Activated CD4-positive, alpha-beta memory T cell treated with anti-CD3 and anti-CD28 coated beads for 36 hours (primary cell): Measurements from ENCODE around the gene CD300A. TPM values are rescaled to one million over a fixed set of nuclear protein-coding genes. Genes with fewer than 3 reads are reported as not detected.
"Not testable (repeated sequence)": the region's sequence is repeated elsewhere in the genome, so short reads cannot be mapped to it uniquely, and the experiment has no call there.

Experiments used
- CTCF ChIA-PET: fragments of 350-600 bp; sonication (Branson Sonifier 250); formaldehyde crosslinking; loops from one replicate; lab custom pipeline; 2021; ENCODE audit warnings: antibody characterized with exemption, inconsistent platforms; lab: Charles Lee
- POLR2A ChIA-PET: fragments of 350-600 bp; sonication (Branson Sonifier 250); formaldehyde crosslinking; loops from one replicate; lab custom pipeline; 2021; ENCODE audit warnings: antibody characterized with exemption; lab: Charles Lee
- DNase-seq: peaks from one replicate; pipeline ENCODE4 v3.0.0-alpha.2; 2020
- H3K27ac Mint-ChIP-seq: one replicate; pipeline ENCODE4 v1.8.0; 2021; ENCODE audit warnings: mixed read lengths
- H3K27me3 Mint-ChIP-seq: one replicate; pipeline ENCODE4 v1.8.0; 2021; ENCODE audit warnings: mixed read lengths
- H3K36me3 Mint-ChIP-seq: one replicate; pipeline ENCODE4 v1.8.0; 2021; ENCODE audit warnings: mixed read lengths
- H3K4me1 Mint-ChIP-seq: one replicate; pipeline ENCODE4 v1.8.0; 2021; ENCODE audit warnings: low read depth, mixed read lengths
- H3K4me3 Mint-ChIP-seq: one replicate; pipeline ENCODE4 v1.8.0; 2021; ENCODE audit warnings: mild to moderate bottlenecking, mixed read lengths
- H3K9me3 Mint-ChIP-seq: one replicate; pipeline ENCODE4 v1.8.0; 2021; ENCODE audit warnings: mixed read lengths
- intact Hi-C: fragments of 100-400 bp; cut with micrococcal nuclease; formaldehyde crosslinking; loops from one replicate; pipeline ENCODE4 v1.15.1; 2023
- total RNA-seq, 2 experiments: library from RNA; stranded (reverse); gene quantifications; one replicate each; pipeline ENCODE4 v1.2.3, GENCODE V29; 2021

The CD300A gene
- total RNA-seq, 2 experiments from 2014 or later: 11.3 to 12.3 TPM

DNA sequence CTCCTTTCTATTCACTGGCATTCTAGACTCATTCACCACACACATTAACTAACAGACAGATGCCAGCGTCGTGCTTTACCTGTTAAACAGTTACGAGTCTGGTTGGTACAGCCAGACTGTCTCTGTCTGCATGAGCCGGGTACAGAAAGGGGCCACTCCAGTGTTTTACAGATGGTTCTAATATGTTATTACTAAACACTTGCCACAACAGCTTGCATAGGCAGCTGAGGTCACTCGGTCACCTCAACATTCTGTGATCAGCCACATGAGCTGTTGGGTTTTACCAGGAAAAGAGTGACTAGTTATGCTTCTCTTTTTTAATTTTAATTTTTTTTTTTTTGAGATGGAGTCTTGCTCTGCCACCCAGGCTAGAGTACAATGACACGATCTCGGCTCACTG lies 25.2 kb downstream of the CD300A start:
- no peaks in the 10 kb centered on the region for H3K9me3 Mint-ChIP-seq
- no peaks in the 10 kb centered on the region for H3K27me3 Mint-ChIP-seq
- intact Hi-C loops: loop anchor here (2.0 to 10.0 kb wide), 2 partner anchors 57 to 123 kb away; partner anchors contain the start of gene GPRC5C
- peaks cover 6% of the 10 kb centered on the region for H3K36me3 Mint-ChIP-seq
- no peak overlapping the region for H3K4me3 Mint-ChIP-seq
- H3K4me1 Mint-ChIP-seq: peaks cover 2% of the 10 kb centered on the region
- no peak for DNase-seq
- POLR2A ChIA-PET: interaction anchor here (0.5 kb wide), 1 partner anchor 10 kb away, joined by 4 read pairs; no protein-coding TSS in a partner anchor
- CTCF ChIA-PET: interaction anchor here (0.9 to 5.3 kb wide), 9 partner anchors 11 to 135 kb away, joined by 3 to 34 read pairs (median 6); partner anchors contain the start of gene GPR142
- H3K27ac Mint-ChIP-seq: no peak overlapping the region

DNA sequence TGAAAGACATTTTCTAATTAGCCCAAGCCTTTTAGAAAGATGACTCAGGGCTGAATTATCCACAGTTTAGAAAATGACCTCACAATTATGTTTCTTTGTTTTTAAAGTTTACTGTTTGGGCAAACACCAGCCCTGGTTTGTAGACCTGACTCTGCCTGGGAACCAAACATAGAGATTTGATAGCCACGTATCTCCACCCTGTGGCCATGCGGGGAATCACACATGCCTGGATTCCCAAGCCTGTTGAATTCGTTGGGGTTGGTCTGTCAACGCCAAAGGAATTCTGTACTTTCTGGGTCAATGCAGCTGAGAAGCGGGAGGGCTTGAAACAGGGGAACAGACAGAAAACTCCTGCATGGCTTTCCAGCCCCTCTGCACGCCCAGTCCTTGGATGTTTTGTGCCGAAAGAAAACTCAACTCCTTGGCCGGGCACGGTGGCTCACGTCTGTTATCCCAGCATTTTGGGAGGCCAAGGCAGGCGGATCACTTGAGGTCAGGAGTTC lies 26.9 kb downstream of the CD300A start:
- Mint-ChIP-seq H3K4me1 (peaks cover 2% of the 10 kb centered on the region), H3K27me3 (peaks cover 2% of the 10 kb centered on the region), H3K36me3 (peaks cover 6% of the 10 kb centered on the region), H3K27ac (no peak overlapping the region), H3K4me3 (no peak overlapping the region), H3K9me3 (no peaks in the 10 kb centered on the region)
- intact Hi-C loops: loop anchor here (1.0 to 10.0 kb wide), 4 partner anchors 36 to 125 kb away; partner anchors contain the start of gene GPRC5C
- ChIA-PET POLR2A (no interaction called here), CTCF (interaction anchor here (0.5 to 5.3 kb wide), 10 partner anchors 18 to 126 kb away, joined by 3 to 41 read pairs (median 6); partner anchors contain the start of gene GPR142)
- DNase-seq: peak; percentile 80

DNA sequence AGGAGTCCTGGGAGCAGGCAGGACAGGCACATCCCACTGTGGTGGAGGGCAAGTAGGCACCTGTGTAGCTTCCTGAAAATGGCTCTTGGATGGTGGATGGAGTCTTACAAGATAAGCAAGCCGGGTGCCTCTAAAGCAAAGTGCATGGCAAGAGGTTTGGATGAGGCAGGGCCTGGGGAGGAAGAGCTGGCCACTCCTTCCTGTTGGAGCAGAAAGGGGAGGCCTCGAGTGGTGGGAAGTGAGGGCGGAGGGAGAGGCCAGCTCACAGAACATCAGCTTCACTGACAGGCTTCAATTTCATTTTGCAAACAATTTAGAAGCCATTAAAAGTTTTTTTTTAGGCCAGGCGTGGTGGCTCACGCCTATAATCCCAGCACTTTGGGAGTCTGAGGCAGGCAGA lies 31.0 kb downstream of the CD300A start:
- intact Hi-C loops: loop anchor here (10.0 kb wide), 1 partner anchor 63 kb away; the partner anchor contains the start of gene GPRC5C
- H3K9me3 Mint-ChIP-seq: no peaks in the 10 kb centered on the region
- no peaks in the 10 kb centered on the region for H3K36me3 Mint-ChIP-seq
- H3K4me3 Mint-ChIP-seq: no peak overlapping the region
- H3K27me3 Mint-ChIP-seq: peaks cover 2% of the 10 kb centered on the region
- ChIA-PET POLR2A (no interaction called here), CTCF (interaction anchor here (2.8 to 4.4 kb wide), 2 partner anchors 117 to 129 kb away, joined by 24 to 41 read pairs; partner anchors contain the start of gene GPR142)
- H3K27ac Mint-ChIP-seq: no peak overlapping the region
- peaks cover 2% of the 10 kb centered on the region for H3K4me1 Mint-ChIP-seq
- DNase-seq: no peak

GRCh38 chr17:74499992-74500391 lies 33.6 kb downstream of the CD300A start:
- no peak overlapping the region for H3K4me3 Mint-ChIP-seq

DNA sequence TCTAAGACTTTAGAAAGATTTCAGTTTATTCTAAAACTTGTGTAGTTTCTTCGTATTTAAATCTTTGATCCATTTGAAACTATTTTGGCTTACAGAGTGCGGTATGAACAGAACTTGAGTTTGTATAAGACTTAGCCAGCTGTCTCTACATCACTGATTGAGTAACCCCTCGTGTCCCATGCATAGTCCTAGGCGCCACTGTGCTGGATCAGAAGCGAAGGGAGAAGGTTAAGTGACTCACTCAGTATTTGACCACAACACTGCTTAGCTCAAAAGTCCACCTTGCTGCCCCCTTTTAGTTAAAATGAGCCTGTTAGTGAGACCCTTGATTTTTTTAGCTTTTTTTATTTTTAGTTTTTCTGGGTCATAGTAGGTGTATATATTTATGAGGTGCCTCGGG lies 36.4 kb downstream of the CD300A start:
- Mint-ChIP-seq H3K27ac (no peak overlapping the region), H3K4me3 (no peak overlapping the region), H3K4me1 (no peaks in the 10 kb centered on the region), H3K36me3 (no peaks in the 10 kb centered on the region), H3K27me3 (no peaks in the 10 kb centered on the region), H3K9me3 (no peaks in the 10 kb centered on the region)
- ChIA-PET POLR2A (no interaction called here), CTCF (interaction anchor here (0.9 to 1.8 kb wide), 4 partner anchors 17 to 134 kb away, joined by 3 to 8 read pairs (median 3); no protein-coding TSS in a partner anchor)
- intact Hi-C loops: no loop called here
- DNase-seq: no peak

More at GRCh38 chr17:74499992-74500391, 33.6 kb downstream of the CD300A start:
- no peak for DNase-seq
- H3K27me3 Mint-ChIP-seq: peaks cover 2% of the 10 kb centered on the region
- no peaks in the 10 kb centered on the region for H3K4me1 Mint-ChIP-seq
- H3K36me3 Mint-ChIP-seq: no peaks in the 10 kb centered on the region
- POLR2A ChIA-PET: no interaction called here
- intact Hi-C loops: loop anchor here (10.0 kb wide), 1 partner anchor 65 kb away; the partner anchor contains the start of gene GPRC5C
- CTCF ChIA-PET: interaction anchor here (1.9 to 3.5 kb wide), 2 partner anchors 42 to 132 kb away, joined by 10 to 13 read pairs; partner anchors contain the start of gene GPR142
- H3K27ac Mint-ChIP-seq: no peak overlapping the region
- H3K9me3 Mint-ChIP-seq: no peaks in the 10 kb centered on the region

DNA sequence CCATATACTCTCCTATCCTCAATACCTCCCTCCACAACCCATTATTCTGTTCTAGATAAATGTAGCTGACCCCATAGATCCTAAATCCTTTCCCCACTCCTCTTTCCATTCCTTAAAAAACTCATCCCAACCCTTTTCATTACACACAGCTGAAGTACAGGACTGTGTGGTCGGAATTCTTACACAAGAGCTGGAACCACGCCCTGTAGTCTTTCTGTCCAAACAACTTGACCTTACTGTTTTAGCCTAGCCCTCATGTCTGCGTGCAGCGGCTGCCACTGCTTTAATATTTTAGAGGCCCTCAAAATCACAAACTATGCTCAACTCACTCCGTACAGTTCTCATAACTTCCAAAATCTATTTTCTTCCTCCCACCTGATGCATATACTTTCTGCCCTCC lies 37.5 kb downstream of the CD300A start:
- H3K4me3 Mint-ChIP-seq, CTCF ChIA-PET, H3K27ac Mint-ChIP-seq, H3K36me3 Mint-ChIP-seq, H3K4me1 Mint-ChIP-seq, H3K27me3 Mint-ChIP-seq, DNase-seq, intact Hi-C loops, H3K9me3 Mint-ChIP-seq, POLR2A ChIA-PET: not testable (repeated sequence)

- ChIA-PET CTCF (interaction anchor here (1.3 kb wide), 1 partner anchor 129 kb away, joined by 3 read pairs; no protein-coding TSS in a partner anchor), POLR2A (no interaction called here)
- intact Hi-C loops: no loop called here
- H3K4me1 Mint-ChIP-seq: peaks cover 17% of the 10 kb centered on the region
- peaks cover 4% of the 10 kb centered on the region for H3K27me3 Mint-ChIP-seq
- H3K9me3 Mint-ChIP-seq: no peaks in the 10 kb centered on the region
- no peak overlapping the region for H3K27ac Mint-ChIP-seq
- no peak for DNase-seq
- no peak overlapping the region for H3K4me3 Mint-ChIP-seq
- no peaks in the 10 kb centered on the region for H3K36me3 Mint-ChIP-seq
Observed at GRCh38 chr17:74508156-74508555, 41.7 kb downstream of the CD300A start.

GRCh38 chr17:74512036-74512435 lies 45.6 kb downstream of the CD300A start:
- peaks cover 17% of the 10 kb centered on the region for H3K27me3 Mint-ChIP-seq
- no peak for DNase-seq
- ChIA-PET CTCF (interaction anchor here (0.6 to 2.0 kb wide), 7 partner anchors 16 to 222 kb away, joined by 3 to 7 read pairs (median 4); partner anchors contain the start of gene GPR142), POLR2A (interaction anchor here (0.8 kb wide), 1 partner anchor 233 kb away, joined by 3 read pairs; no protein-coding TSS in a partner anchor)
- H3K4me3 Mint-ChIP-seq: no peak overlapping the region
- intact Hi-C loops: loop anchor here (5.0 kb wide), 1 partner anchor 230 kb away; no protein-coding TSS in a partner anchor
- H3K36me3 Mint-ChIP-seq: peaks cover 12% of the 10 kb centered on the region
- peaks cover 15% of the 10 kb centered on the region for H3K9me3 Mint-ChIP-seq
- peaks cover 29% of the 10 kb centered on the region for H3K4me1 Mint-ChIP-seq
- H3K27ac Mint-ChIP-seq: no peak overlapping the region

DNA sequence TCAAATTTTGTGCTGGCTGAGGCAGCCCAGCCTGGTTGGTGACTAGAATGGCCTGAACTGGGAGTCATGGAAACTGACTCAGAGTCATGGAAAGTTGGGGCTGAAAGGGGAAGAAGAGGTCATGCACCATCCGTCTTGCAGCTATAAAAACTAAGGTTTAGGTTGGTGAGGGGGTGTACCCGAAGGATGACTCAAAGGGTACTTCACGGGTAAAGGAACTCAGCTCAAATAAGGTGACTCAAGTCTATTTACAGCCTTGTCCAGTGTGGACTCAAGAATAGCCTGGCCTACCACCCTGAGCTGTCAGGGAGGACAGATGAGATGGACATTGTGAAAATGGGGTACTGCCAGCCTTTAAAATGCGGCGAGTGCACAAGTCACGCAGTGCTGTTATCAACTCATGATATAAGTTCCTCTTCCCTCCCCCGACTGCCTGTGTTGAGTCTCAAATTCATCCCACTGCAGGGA lies 46.2 kb downstream of the CD300A start:
- Mint-ChIP-seq H3K27ac (peak overlapping the region; percentile 84), H3K27me3 (peaks cover 17% of the 10 kb centered on the region), H3K4me3 (no peak overlapping the region), H3K36me3 (peaks cover 12% of the 10 kb centered on the region), H3K4me1 (peaks cover 29% of the 10 kb centered on the region), H3K9me3 (peaks cover 15% of the 10 kb centered on the region)
- CTCF ChIA-PET: interaction anchor here (0.6 to 2.0 kb wide), 6 partner anchors 16 to 222 kb away, joined by 3 to 7 read pairs (median 4); partner anchors contain the start of gene GPR142
- peak; percentile 79 for DNase-seq
- intact Hi-C loops: loop anchor here (5.0 kb wide), 1 partner anchor 230 kb away; no protein-coding TSS in a partner anchor
- POLR2A ChIA-PET: interaction anchor here (0.8 kb wide), 1 partner anchor 233 kb away, joined by 3 read pairs; no protein-coding TSS in a partner anchor

DNA sequence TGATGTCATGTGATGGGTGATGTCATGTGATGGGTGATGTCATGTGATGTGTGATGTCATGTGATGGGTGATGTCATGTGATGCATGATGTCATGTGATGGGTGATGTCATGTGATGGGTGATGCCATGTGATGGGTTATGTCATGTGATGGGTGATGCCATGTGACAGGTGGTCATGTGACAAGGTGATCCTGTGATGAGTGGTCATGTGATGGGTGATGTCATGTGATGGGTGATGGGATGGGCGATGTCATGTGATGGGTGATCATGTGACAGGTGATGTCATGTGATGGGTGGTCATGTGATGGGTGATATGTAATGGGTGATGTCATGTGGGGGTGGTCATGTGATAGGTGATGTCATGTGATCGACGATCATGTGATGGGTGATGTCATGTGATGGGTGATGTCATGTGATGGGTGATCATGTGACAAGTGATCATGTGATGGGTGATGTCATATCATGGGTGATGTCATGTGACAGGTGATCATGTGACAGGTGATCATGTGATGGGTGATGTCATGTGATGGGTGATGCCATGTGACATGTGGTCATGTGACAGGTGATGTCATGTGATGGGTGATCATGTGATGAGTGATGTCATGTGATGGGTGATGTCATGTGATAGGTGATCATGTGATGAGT lies 47.7 kb downstream of the CD300A start:
- Mint-ChIP-seq H3K27ac (peak overlapping the region; percentile 94), H3K36me3 (peaks cover 12% of the 10 kb centered on the region), H3K4me1 (peaks cover 29% of the 10 kb centered on the region), H3K27me3 (peaks cover 20% of the 10 kb centered on the region), H3K9me3 (peaks cover 23% of the 10 kb centered on the region), H3K4me3 (peak overlapping the region; percentile 71)
- intact Hi-C loops: loop anchor here (5.0 kb wide), 1 partner anchor 232 kb away; no protein-coding TSS in a partner anchor
- CTCF ChIA-PET: no interaction called here
- POLR2A ChIA-PET: interaction anchor here (0.7 kb wide), 1 partner anchor 15 kb away, joined by 3 read pairs; no protein-coding TSS in a partner anchor
- DNase-seq: peak; percentile 81

- Mint-ChIP-seq H3K36me3 (peaks cover 12% of the 10 kb centered on the region), H3K27me3 (peaks cover 21% of the 10 kb centered on the region), H3K4me3 (peak overlapping the region; percentile 71), H3K4me1 (peaks cover 31% of the 10 kb centered on the region), H3K9me3 (peaks cover 23% of the 10 kb centered on the region), H3K27ac (peak overlapping the region; percentile 94)
- intact Hi-C loops: loop anchor here (5.0 kb wide), 1 partner anchor 232 kb away; no protein-coding TSS in a partner anchor
- DNase-seq: no peak
- ChIA-PET CTCF (no interaction called here), POLR2A (no interaction called here)
Observed at GRCh38 chr17:74514632-74515334, 48.3 kb downstream of the CD300A start.
